CD14-positive monocyte (primary cell): ENCODE data around the gene TMCO4. TPM values are rescaled to one million over a fixed set of nuclear protein-coding genes. Genes with fewer than 3 reads are reported as not detected.

Experiments used
- DNase-seq, 3 donors: peaks; one replicate each; pipeline ENCODE4 v3.0.0-alpha.2; 2011 to 2022
- H2AFZ ChIP-seq: 2 replicates; pipeline ENCODE4 v1.6.0; 2012; ENCODE audit warnings: mild to moderate bottlenecking, low read depth, low read length, inconsistent platforms; ENCODE audit not compliant: insufficient read depth, poor library complexity, severe bottlenecking
- H3K27ac ChIP-seq, 2 donors: 1 replicate in 1 of 2; 2 replicates in 1 of 2; pipeline ENCODE4 v1.5.1; 2012 to 2013; ENCODE audit warnings: low read length in 2 of 2, control low read depth in 1 of 2, inconsistent platforms in 1 of 2, low read depth in 1 of 2, mild to moderate bottlenecking in 1 of 2
- H3K27me3 ChIP-seq, 2 donors: one replicate each; pipeline versions ENCODE4 v1.6.0 to v1.6.1; 2011 to 2013; ENCODE audit warnings: low read length in 2 of 2; ENCODE audit not compliant: control insufficient read depth in 2 of 2, insufficient read depth in 2 of 2
- H3K36me3 ChIP-seq, 2 donors: replicated peaks in 1 of 2; 1 replicate in 1 of 2; 2 replicates in 1 of 2; pipeline versions ENCODE4 v1.5.1 to v1.6.1; 2012 to 2013; ENCODE audit warnings: low read length in 2 of 2, control low read depth in 1 of 2, inconsistent platforms in 1 of 2, mild to moderate bottlenecking in 1 of 2; ENCODE audit not compliant: insufficient read depth in 2 of 2, control insufficient read depth in 1 of 2
- H3K4me1 ChIP-seq, 2 donors: 1 replicate in 1 of 2; 2 replicates in 1 of 2; pipeline versions ENCODE4 v1.5.1 to v1.6.1; 2012 to 2013; ENCODE audit warnings: low read length in 2 of 2, control low read depth in 1 of 2, inconsistent platforms in 1 of 2, mild to moderate bottlenecking in 1 of 2, moderate library complexity in 1 of 2; ENCODE audit not compliant: insufficient read depth in 2 of 2, control insufficient read depth in 1 of 2
- H3K4me2 ChIP-seq: replicated peaks from 2 replicates; pipeline ENCODE3; 2012; ENCODE audit warnings: low read length, moderate library complexity, mild to moderate bottlenecking; ENCODE audit not compliant: poor library complexity, severe bottlenecking; ENCODE audit errors: extremely low read depth
- H3K4me3 ChIP-seq, 3 experiments: fragments of 200-600 bp in 1 of 3; sonication (generic) in 1 of 3; replicated peaks in 1 of 3; 1 replicate in 2 of 3; 2 replicates in 1 of 3; pipeline ENCODE4 v1.5.1; 2011 to 2013; ENCODE audit warnings: low read length in 3 of 3, mild to moderate bottlenecking in 3 of 3, control low read depth in 2 of 3, low read depth in 2 of 3, inconsistent platforms in 1 of 3, moderate library complexity in 1 of 3
- H3K79me2 ChIP-seq: 2 replicates; pipeline ENCODE4 v1.6.0; 2012; ENCODE audit warnings: mild to moderate bottlenecking, control low read depth, inconsistent platforms, low read length, moderate library complexity; ENCODE audit not compliant: insufficient read depth
- H3K9ac ChIP-seq: 2 replicates; pipeline ENCODE4 v1.6.0; 2017; ENCODE audit warnings: low read length, mild to moderate bottlenecking; ENCODE audit not compliant: insufficient read depth, poor library complexity, severe bottlenecking
- H3K9me3 ChIP-seq, 2 donors: replicated peaks in 1 of 2; 1 replicate in 1 of 2; 2 replicates in 1 of 2; pipeline versions ENCODE4 v1.5.1 to v1.6.1; 2012 to 2013; ENCODE audit warnings: low read length in 2 of 2, control low read depth in 1 of 2; ENCODE audit not compliant: control insufficient read depth in 1 of 2, insufficient read depth in 1 of 2
- H4K20me1 ChIP-seq: 2 replicates; pipeline ENCODE4 v1.6.0; 2012; ENCODE audit warnings: mild to moderate bottlenecking, low read length, control low read depth, moderate library complexity; ENCODE audit not compliant: insufficient read depth
- H3K27ac Mint-ChIP-seq, 7 donors: one replicate each; pipeline ENCODE4 v1.8.0; 2020; ENCODE audit warnings: mild to moderate bottlenecking in 7 of 7, mixed read lengths in 7 of 7, moderate library complexity in 6 of 7, inconsistent platforms in 2 of 7
- H3K27me3 Mint-ChIP-seq, 3 donors: one replicate each; pipeline ENCODE4 v1.8.0; 2021 to 2022; ENCODE audit warnings: low read depth in 3 of 3, mild to moderate bottlenecking in 3 of 3, mixed read lengths in 3 of 3, moderate library complexity in 3 of 3, inconsistent platforms in 1 of 3
- H3K36me3 Mint-ChIP-seq, 2 donors: one replicate each; pipeline ENCODE4 v1.8.0; 2020; ENCODE audit warnings: mixed read lengths in 2 of 2, inconsistent platforms in 1 of 2, mild to moderate bottlenecking in 1 of 2
- H3K4me1 Mint-ChIP-seq: one replicate; pipeline ENCODE4 v1.8.0; 2020; ENCODE audit warnings: mild to moderate bottlenecking, mixed read lengths
- H3K4me3 Mint-ChIP-seq, 2 donors: one replicate each; pipeline ENCODE4 v1.8.0; 2020; ENCODE audit warnings: mild to moderate bottlenecking in 2 of 2, mixed read lengths in 2 of 2, moderate library complexity in 1 of 2
- H3K9me3 Mint-ChIP-seq, 7 donors: one replicate each; pipeline ENCODE4 v1.8.0; 2020 to 2022; ENCODE audit warnings: mixed read lengths in 7 of 7, mild to moderate bottlenecking in 6 of 7, moderate library complexity in 6 of 7, inconsistent platforms in 2 of 7
- WGBS: methylation state at CpG from one replicate; pipeline ENCODE4 v1.1.5; 2013; ENCODE audit warnings: missing lambda C conversion rate; ENCODE audit not compliant: insufficient coverage; 5-methylcytosine and 5-hydroxymethylcytosine counted together
- intact Hi-C, 2 donors: fragments of 100-400 bp; cut with micrococcal nuclease; formaldehyde crosslinking; loops; one replicate each; pipeline versions ENCODE4 v1.15.0 to v1.15.1; 2023
- polyA plus RNA-seq, 3 donors: library from polyadenylated mRNA; depleted of rRNA in 1 of 3; unstranded in 2 of 3; stranded (reverse) in 1 of 3; fragments of 300-500 nt in 2 of 3; fragments of >200 nt in 1 of 3; fragmentation: Illumina TruSeq in 2 of 3; gene quantifications; 1 replicate in 2 of 3; 2 replicates in 1 of 3; pipeline ENCODE4 v1.2.3, GENCODE V29; 2012 to 2021
- TF ChIP-seq, protein P1 (sequence below): fragments of 200-600 bp; IDR thresholded peaks from one replicate; pipeline ENCODE4 v1.8.0; 2022; ENCODE audit warnings: antibody characterized with exemption, mild to moderate bottlenecking

Gene TMCO4
- polyA plus RNA-seq, 3 donors = 6.9 to 10.1 (median 7.9) TPM

DNA sequence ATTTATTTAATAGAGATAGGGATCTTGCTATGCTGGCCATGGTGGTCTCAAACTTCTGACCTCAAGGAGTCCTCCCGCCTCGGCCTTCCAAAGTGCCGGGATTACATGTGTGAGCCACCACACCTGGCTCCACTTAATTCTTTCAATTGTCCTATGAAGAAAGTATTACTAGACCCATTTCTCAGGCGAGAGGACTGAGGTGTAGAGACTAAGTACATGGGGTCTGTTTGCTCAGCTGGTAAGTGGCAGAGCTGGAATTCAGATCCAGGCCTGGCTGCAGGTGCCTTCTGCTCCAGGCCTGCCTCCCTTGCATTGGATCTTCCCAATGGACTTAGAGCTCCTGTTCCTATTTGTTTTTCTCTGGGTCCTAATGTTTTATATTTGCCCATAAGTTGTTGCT is 79.5 kb downstream of the TMCO4 start:
- DNase-seq = no peak
- Mint-ChIP-seq H3K27ac (no peak overlapping the region), H3K4me3 (no peak overlapping the region), H3K9me3 (no peaks in the 10 kb centered on the region), H3K36me3 (peaks cover 13% of the 10 kb centered on the region in 2 donors), H3K27me3 (peaks cover 0 to 2% (median 0%) of the 10 kb centered on the region in 3 donors), H3K4me1 (peaks cover 5% of the 10 kb centered on the region)
- H3K27me3 ChIP-seq = no peaks in the 10 kb centered on the region
- H3K4me1 ChIP-seq = no peaks in the 10 kb centered on the region
- H3K27ac ChIP-seq = no peak overlapping the region
- intact Hi-C loops = no loop called here
- H2AFZ ChIP-seq = no peak overlapping the region
- TF ChIP-seq, protein P1, sequence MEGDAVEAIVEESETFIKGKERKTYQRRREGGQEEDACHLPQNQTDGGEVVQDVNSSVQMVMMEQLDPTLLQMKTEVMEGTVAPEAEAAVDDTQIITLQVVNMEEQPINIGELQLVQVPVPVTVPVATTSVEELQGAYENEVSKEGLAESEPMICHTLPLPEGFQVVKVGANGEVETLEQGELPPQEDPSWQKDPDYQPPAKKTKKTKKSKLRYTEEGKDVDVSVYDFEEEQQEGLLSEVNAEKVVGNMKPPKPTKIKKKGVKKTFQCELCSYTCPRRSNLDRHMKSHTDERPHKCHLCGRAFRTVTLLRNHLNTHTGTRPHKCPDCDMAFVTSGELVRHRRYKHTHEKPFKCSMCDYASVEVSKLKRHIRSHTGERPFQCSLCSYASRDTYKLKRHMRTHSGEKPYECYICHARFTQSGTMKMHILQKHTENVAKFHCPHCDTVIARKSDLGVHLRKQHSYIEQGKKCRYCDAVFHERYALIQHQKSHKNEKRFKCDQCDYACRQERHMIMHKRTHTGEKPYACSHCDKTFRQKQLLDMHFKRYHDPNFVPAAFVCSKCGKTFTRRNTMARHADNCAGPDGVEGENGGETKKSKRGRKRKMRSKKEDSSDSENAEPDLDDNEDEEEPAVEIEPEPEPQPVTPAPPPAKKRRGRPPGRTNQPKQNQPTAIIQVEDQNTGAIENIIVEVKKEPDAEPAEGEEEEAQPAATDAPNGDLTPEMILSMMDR = no peak
- no CpG with 5 or more reads among the region's 4 CpGs for WGBS
- peaks cover 0 to 15% of the 10 kb centered on the region in 2 donors for H3K36me3 ChIP-seq
- H3K9ac ChIP-seq = no peak overlapping the region
- H3K4me2 ChIP-seq = no peak overlapping the region
- H3K4me3 ChIP-seq = no peak overlapping the region
- H3K79me2 ChIP-seq = no peaks in the 10 kb centered on the region
- no peaks in the 10 kb centered on the region for H4K20me1 ChIP-seq
- H3K9me3 ChIP-seq = no peaks in the 10 kb centered on the region

GRCh38 chr1:19717467-19717866 is 82.2 kb downstream of the TMCO4 start:
- WGBS = 95% methylated on average over 5 of the region's 6 CpGs
- Mint-ChIP-seq H3K4me1 (peaks cover 5% of the 10 kb centered on the region), H3K9me3 (no peaks in the 10 kb centered on the region), H3K4me3 (no peak overlapping the region), H3K27ac (peak overlapping the region in 1 of 7 donors; percentile 7), H3K36me3 (peaks cover 8 to 15% of the 10 kb centered on the region in 2 donors), H3K27me3 (peaks cover 0 to 2% (median 0%) of the 10 kb centered on the region in 3 donors)
- intact Hi-C loops = no loop called here
- Histone ChIP-seq H3K4me1 (no peaks in the 10 kb centered on the region), H3K9me3 (no peaks in the 10 kb centered on the region), H3K27ac (no peak overlapping the region), H3K4me2 (no peak overlapping the region), H3K27me3 (no peaks in the 10 kb centered on the region), H4K20me1 (no peaks in the 10 kb centered on the region), H3K79me2 (no peaks in the 10 kb centered on the region), H2AFZ (no peak overlapping the region), H3K4me3 (no peak overlapping the region), H3K9ac (no peak overlapping the region), H3K36me3 (peaks cover 0 to 9% of the 10 kb centered on the region in 2 donors)
- TF ChIP-seq, protein P1 = no peak
- DNase-seq = no peak
